Measurements from ENCODE around the gene EYA3.

EYA3 gene

DNA sequence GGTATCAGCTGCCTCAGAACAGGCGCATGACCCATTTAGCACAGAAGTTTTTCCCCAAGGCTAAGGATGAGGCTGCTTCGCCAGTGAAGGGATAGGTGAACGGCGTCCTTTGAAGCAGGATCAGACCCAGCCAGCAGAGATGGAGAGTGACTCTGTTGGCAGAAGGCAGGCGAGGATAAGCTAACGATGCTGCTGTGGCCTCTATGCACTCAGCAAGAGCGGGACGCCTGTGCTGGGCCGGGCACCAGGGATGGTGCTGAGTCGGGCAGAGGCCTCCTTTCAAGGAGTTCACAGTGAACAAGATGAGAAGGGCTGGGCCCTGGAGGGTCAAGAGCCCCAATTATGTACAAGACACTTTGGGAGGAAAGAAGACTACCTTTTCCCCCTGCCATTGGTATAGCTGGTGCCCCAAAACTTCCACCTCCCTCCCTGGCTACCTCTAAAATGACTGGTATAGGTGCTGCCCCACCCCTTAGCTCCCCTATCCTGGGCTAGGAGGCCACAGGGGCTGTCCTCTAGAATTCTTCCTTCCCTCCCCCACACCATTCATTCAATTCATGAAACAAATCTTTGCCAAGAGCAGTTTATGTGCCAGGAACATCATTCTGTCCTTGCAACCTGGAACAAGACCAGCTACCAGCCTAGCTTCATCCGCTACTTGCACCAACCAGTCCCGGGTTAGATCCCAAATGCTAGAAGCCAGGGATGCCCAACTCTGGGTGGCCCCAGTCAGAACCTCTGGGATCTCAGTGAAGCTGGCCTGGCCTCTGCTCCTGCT, 121.1 kb downstream of the EYA3 start:
- no peak for DNase-seq

DNA sequence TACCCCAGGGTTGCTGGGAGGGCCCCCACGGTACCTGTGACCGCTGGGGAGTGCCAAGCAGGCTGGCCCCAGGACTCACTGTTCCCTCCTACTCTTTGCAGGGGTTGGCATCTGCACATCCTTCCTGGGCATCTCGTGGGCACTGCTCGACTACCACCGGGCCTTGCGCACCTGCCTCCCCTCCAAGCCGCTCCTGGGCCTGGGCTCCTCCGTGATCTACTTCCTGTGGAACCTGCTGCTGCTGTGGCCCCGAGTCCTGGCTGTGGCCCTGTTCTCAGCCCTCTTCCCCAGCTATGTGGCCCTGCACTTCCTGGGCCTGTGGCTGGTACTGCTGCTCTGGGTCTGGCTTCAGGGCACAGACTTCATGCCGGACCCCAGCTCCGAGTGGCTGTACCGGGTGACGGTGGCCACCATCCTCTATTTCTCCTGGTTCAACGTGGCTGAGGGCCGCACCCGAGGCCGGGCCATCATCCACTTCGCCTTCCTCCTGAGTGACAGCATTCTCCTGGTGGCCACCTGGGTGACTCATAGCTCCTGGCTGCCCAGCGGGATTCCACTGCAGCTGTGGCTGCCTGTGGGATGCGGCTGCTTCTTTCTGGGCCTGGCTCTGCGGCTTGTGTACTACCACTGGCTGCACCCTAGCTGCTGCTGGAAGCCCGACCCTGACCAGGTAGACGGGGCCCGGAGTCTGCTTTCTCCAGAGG, 121.9 kb downstream of the EYA3 start:
- no peak for DNase-seq

- DNase-seq, result no peak
These were observed 125.0 kb downstream of the EYA3 start for GRCh38 chr1:27963393-27963792.

GRCh38 chr1:27961646-27962221, 126.7 kb downstream of the EYA3 start:
- DNase-seq, result no peak

DNA sequence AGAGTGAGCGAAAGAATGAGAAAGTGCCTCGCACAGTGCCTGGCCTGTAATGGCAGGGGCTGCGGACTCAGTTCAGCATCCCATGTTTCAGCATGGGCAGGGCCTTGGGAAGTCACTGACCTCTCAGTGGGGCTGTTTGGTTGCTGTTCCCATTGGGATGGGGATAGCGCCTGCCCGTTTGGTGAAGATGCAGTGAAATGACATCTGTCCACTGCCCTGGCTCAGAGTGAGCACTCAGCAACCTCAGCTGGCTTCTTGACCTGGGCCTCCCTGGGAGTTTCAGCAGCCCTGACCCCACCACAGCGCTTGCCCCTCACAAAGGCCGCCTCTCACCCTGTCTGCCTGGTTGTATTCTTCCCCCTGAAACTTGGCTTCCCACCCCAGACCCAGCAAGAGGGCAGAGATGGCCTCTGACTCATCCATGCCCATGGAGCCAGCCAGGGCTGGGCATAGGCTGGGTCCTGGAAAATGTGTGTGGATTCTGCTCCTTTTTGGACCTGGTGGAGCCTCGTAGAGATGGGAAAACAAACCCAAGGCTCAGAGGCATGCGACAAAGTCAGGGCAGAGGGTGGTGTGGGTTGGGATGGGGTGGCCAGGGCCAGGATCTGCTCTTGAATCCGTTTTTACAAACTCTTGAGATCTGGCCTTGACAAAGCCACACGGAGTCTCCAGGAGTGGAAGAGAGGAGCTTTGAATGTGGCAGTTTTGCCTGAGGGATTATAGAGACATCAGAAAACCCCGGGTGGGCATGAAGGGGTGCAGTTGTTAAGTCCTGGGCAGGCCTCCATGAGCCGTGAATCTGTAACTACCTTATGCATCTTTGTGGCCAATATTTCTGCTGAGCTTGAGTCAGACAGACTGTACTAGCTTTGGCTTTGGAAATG, 127.4 kb downstream of the EYA3 start:
- no peak for DNase-seq

- DNase-seq, result peak; percentile 73
These were observed 128.4 kb downstream of the EYA3 start, which contains the start of gene XKR8 for GRCh38 chr1:27959792-27960603. Gene XKR8, plus strand, starts transcription at chr1:27959973. Its CDS starts 97 bp downstream, at chr1:27960070.

DNA sequence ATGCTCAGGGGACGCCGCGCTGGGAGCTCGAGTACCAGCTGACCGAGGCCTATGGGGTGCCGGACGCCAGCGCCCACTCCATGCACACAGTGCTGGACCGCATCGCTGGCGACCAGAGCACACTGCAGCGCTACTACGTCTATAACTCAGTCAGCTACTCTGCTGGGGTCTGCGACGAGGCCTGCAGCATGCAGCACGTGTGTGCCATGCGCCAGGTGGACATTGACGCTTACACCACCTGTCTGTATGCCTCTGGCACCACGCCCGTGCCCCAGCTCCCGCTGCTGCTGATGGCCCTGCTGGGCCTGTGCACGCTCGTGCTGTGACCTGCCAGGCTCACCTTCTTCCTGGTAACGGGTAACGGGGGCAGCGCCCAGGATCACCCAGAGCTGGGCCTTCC, 129.9 kb downstream of the EYA3 start:
- no peak for DNase-seq

DNA sequence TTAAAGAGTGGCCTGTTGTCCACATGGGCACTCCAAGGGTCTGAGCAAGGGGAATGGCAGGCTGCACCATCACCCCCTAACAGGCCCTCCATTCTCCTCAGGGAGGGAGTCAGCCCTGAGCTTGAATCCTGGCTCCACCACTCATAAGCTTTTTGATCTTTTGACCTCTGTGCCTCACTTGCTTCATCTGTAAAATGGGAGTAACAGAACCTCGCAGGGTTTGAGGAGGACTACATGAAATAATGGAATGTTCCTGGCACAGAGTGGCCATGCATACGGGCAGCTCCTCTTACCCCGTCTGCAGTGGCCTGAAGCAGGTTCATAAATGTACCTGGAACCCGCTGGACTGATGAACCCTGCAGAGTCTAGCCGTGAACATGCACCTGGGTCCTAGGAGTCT, 130.8 kb downstream of the EYA3 start:
- DNase-seq, result no peak

GRCh38 chr1:27956761-27957160, 131.6 kb downstream of the EYA3 start:
- no peak for DNase-seq

DNA sequence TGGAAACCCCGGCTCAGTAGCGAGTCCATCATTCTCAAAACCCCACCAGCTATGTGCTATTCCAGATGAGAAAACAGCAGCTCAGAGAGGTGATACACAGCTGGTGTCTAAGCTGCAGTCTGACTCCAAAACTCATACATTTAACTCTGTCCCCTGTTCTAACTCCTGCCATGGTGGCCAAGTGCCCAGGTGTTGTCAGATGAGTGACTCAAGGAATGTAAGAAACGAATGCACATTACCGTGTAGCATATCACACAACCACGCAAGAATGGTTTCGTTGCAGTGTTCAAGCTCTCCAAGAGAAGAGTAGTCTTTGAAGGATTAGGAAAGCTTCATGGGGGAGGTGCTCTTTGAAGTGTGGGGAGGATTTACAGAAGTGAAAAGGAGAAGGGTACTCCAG, 133.3 kb downstream of the EYA3 start:
- no peak for DNase-seq

- no peak for DNase-seq
These were observed 134.2 kb downstream of the EYA3 start for GRCh38 chr1:27954186-27954585.

DNA sequence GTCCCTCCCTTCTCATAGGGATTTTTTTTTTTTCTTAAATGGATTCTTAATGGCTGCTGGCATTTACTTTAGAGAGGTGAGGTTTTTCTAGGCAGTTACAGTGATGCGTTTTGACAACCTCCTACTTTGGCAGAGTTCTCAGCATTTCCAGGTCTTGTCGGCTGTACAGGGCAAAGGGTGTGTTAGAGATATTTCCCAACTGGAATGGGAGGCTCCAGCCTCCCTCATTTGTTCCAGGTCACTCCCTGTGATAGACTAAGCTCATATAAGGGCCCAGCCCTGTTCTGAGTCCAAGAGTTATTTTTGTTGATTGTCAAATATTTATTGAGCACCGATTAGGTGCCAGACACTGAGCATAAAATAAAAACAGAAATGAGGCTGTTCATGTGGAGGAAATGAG, 136.3 kb downstream of the EYA3 start:
- DNase-seq, result no peak

- no peak for DNase-seq
These were observed 137.0 kb downstream of the EYA3 start for GRCh38 chr1:27951396-27951795.

DNA sequence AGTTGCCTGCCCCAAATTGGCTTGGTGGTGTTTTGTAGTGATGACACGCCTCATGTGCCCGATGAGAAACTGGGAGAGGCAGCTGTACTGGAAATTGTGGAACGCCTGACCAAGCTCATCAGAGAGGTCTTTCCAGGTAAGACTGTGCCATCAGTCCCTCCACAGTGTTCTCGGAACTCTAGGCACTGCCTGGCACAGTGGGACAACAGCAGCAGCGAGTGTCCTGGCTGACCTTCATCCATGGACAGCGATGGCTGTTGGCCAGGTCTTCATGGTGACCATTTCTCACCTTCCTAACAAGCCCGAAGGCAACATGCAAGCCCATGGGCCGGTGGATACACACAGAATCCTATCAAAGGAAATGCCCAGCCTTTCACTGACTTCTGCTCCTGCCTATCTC, 139.4 kb downstream of the EYA3 start:
- no peak for DNase-seq

GRCh38 chr1:27945020-27945419, 143.4 kb downstream of the EYA3 start:
- DNase-seq, result no peak

DNA sequence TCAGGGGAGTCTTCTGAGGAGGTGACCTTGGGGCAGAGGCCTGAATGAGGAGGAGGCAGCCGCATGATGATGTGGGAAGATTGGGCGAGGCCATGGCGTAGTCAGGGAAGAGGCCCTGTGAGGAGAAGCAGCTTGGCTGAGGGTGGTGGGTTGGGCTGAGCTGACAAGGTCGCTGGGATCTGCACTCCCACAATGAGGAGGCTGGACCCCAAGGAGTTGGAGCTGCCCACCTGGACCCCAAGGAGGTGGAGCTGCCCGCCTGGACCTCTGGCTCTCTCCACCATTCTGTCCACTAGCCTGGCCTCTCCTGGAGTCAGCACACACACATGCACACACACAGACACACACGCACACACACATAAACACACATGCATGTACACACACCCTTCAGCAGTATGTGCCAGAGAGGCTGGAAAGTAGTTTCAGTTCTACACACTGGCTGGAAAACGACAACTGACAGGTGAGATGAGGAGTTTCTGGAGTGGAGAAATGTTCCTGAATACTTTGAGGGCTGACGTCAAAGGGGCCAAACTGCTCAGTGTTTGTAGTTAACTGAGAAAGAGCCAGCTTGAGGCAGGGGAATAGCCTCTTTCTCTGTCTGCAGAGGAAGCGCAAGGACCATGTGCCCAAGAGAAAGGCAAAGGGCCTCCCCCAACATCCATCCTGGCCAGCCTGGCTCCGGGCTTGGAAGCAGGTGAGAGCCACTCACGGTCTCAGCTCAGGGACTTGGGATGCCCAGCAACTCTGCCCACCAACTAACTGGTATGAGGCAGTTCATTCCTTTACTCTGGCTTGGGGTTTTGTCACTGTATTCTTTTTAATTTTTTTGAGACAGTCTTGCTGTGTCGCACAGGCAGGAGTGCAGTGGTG, 146.5 kb downstream of the EYA3 start:
- DNase-seq, result no peak

- DNase-seq, result no peak
These were observed 147.4 kb downstream of the EYA3 start for GRCh38 chr1:27940870-27941560.

DNA sequence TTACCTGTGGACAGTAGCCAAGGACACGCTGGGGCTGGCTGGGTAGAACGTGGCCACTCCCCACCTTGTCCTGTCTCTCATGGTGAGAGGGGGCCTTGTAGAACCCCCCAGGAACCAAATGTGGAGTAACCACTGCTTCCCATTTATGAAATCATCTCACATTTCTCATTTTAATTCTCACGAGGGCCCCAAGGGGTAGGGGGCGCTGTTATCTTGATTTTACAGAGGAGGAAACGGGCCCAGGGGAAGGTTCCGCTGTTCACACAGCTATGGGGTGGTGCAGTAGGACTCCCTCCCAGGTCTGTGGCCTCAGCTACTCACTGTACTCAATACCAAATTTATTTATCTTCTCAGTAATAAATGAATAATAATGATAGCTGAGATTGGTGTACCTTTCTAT, 148.1 kb downstream of the EYA3 start:
- DNase-seq, result peak; percentile 69

- DNase-seq, result no peak
These were observed 149.9 kb downstream of the EYA3 start for GRCh38 chr1:27938488-27938887.

- DNase-seq, result no peak
These were observed 150.9 kb downstream of the EYA3 start for GRCh38 chr1:27937524-27937836.

- no peak for DNase-seq
These were observed 152.0 kb downstream of the EYA3 start for GRCh38 chr1:27936370-27936769.
